Loucy (cell line): ENCODE results near the gene FPGS.

Experiments
- H2AFZ ChIP-seq: fragments of 200-600 bp; sonication (generic); 2 replicates; pipeline ENCODE4 v1.6.0; 2016; ENCODE audit warnings: antibody characterized with exemption, mild to moderate bottlenecking, low read length, moderate library complexity
- H3F3A ChIP-seq: fragments of 200-600 bp; 2 replicates; pipeline ENCODE4 v1.6.0; 2016; ENCODE audit warnings: antibody characterized with exemption, low read depth, mild to moderate bottlenecking
- H3K27me3 ChIP-seq: fragments of 200-600 bp; sonication (generic); 2 replicates; pipeline ENCODE4 v1.6.1; 2014; ENCODE audit warnings: low read length, mild to moderate bottlenecking; ENCODE audit not compliant: insufficient read depth, poor library complexity, severe bottlenecking
- H3K36me3 ChIP-seq: fragments of 200-600 bp; sonication (generic); 2 replicates; pipeline ENCODE4 v1.6.1; 2016; ENCODE audit warnings: low read length; ENCODE audit not compliant: insufficient read depth
- H3K4me1 ChIP-seq: fragments of 200-600 bp; sonication (generic); 2 replicates; pipeline ENCODE4 v1.5.1; 2014; ENCODE audit warnings: low read length, mild to moderate bottlenecking; ENCODE audit not compliant: insufficient read depth, poor library complexity, severe bottlenecking
- H3K4me2 ChIP-seq: fragments of 200-600 bp; sonication (generic); 2 replicates; pipeline ENCODE4 v1.6.0; 2014; ENCODE audit warnings: antibody characterized with exemption, low read length, low read depth, mild to moderate bottlenecking; ENCODE audit not compliant: poor library complexity, severe bottlenecking
- H3K4me3 ChIP-seq: fragments of 200-600 bp; sonication (generic); 2 replicates; pipeline ENCODE4 v1.5.1; 2014; ENCODE audit warnings: low read length, mild to moderate bottlenecking, mixed read lengths; ENCODE audit not compliant: poor library complexity, severe bottlenecking
- H3K79me2 ChIP-seq: fragments of 200-600 bp; sonication (generic); 2 replicates; pipeline ENCODE4 v1.6.1; 2014; ENCODE audit warnings: low read length; ENCODE audit not compliant: insufficient read depth
- H3K9ac ChIP-seq: fragments of 200-600 bp; sonication (generic); 2 replicates; pipeline ENCODE4 v1.6.0; 2014; ENCODE audit warnings: mild to moderate bottlenecking, low read depth, low read length, moderate library complexity; ENCODE audit not compliant: poor library complexity, severe bottlenecking
- H3K9me2 ChIP-seq: fragments of 200-600 bp; sonication (generic); replicated peaks from 2 replicates; pipeline ENCODE4 v1.6.1; 2016; ENCODE audit warnings: low read depth, low read length, mixed read lengths
- H3K9me3 ChIP-seq: fragments of 200-600 bp; sonication (generic); 2 replicates; pipeline ENCODE4 v1.6.1; 2014; ENCODE audit warnings: mild to moderate bottlenecking, antibody characterized with exemption, low read length, low read depth; ENCODE audit not compliant: insufficient read depth
- H4K20me1 ChIP-seq: fragments of 200-600 bp; sonication (generic); 2 replicates; pipeline ENCODE4 v1.6.0; 2014; ENCODE audit warnings: antibody characterized with exemption, low read length, mild to moderate bottlenecking; ENCODE audit not compliant: insufficient read depth, poor library complexity, severe bottlenecking
- EZH2phosphoT487 ChIP-seq: fragments of 200-600 bp; IDR thresholded peaks from 2 replicates; pipeline ENCODE4 v1.6.1; 2018; ENCODE audit warnings: antibody characterized with exemption, mild to moderate bottlenecking, moderate library complexity, borderline replicate concordance
- TF ChIP-seq, protein P1 (sequence below): fragments of 200-600 bp; sonication (generic); conservative IDR thresholded peaks from 2 replicates; pipeline ENCODE4 v1.5.1; 2014; ENCODE audit warnings: mild to moderate bottlenecking, antibody characterized with exemption, low read length

The FPGS gene

GRCh38 chr9:127793093-127793708 is 9.5 kb upstream of the FPGS start:
- Histone ChIP-seq H3K4me3 (no peak overlapping the region), H3K27me3 (no peaks in the 10 kb centered on the region), H2AFZ (no peak overlapping the region), H4K20me1 (peaks cover 35% of the 10 kb centered on the region), H3K9ac (no peak overlapping the region), H3K9me2 (no peaks in the 10 kb centered on the region), H3K4me2 (peak overlapping the region; percentile 26), H3F3A (peaks cover 13% of the 10 kb centered on the region), H3K9me3 (no peaks in the 10 kb centered on the region), H3K79me2 (peaks cover 66% of the 10 kb centered on the region), H3K36me3 (peaks cover 43% of the 10 kb centered on the region), H3K4me1 (peaks cover 61% of the 10 kb centered on the region)
- TF ChIP-seq, protein P1, sequence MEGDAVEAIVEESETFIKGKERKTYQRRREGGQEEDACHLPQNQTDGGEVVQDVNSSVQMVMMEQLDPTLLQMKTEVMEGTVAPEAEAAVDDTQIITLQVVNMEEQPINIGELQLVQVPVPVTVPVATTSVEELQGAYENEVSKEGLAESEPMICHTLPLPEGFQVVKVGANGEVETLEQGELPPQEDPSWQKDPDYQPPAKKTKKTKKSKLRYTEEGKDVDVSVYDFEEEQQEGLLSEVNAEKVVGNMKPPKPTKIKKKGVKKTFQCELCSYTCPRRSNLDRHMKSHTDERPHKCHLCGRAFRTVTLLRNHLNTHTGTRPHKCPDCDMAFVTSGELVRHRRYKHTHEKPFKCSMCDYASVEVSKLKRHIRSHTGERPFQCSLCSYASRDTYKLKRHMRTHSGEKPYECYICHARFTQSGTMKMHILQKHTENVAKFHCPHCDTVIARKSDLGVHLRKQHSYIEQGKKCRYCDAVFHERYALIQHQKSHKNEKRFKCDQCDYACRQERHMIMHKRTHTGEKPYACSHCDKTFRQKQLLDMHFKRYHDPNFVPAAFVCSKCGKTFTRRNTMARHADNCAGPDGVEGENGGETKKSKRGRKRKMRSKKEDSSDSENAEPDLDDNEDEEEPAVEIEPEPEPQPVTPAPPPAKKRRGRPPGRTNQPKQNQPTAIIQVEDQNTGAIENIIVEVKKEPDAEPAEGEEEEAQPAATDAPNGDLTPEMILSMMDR: no peak
- no peak for TF ChIP-seq EZH2phosphoT487

DNA sequence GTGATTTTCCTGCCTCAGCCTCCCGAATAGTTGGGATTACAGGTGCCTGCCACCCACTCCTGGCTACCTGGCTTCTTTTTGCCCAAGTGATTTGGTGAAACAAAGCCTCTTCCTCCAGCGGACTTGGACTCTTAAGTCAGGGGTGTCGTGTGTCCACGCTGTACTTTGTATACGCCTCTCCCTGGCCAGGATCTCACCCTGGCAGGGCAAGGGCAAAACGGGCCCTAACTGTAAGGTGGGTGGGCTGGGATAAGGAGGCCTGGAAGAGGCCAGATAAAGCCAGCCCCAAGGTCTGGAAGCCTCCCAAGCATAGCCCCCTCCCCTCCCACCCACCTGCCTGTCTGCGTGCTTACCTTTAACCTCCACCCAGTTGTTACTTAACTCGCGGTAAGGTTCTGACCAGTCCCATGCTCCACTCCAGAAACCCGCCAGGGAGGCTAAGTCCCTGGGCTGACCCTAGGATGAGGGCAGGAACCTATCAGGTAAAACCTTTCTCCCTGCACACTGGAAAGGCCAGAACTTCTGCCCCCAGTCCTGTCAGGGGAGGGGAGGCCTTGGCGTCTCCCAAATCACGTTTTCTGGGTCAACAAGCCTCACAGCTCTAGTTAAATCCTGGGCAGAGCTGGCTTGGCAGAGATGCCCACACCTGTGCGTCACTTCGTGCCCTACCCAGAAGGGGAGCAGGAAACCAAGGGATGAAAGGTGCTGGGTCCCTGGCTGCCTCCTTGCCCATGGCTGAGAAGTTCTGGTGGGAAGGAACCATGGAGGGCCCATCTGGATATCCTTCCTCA is 8.5 kb upstream of the FPGS start:
- Histone ChIP-seq H4K20me1 (peaks cover 25% of the 10 kb centered on the region), H3K36me3 (peaks cover 34% of the 10 kb centered on the region), H3K27me3 (no peaks in the 10 kb centered on the region), H3K9ac (no peak overlapping the region), H3K79me2 (peaks cover 56% of the 10 kb centered on the region), H3K4me2 (no peak overlapping the region), H3K9me2 (no peaks in the 10 kb centered on the region), H3K4me1 (peaks cover 62% of the 10 kb centered on the region), H2AFZ (no peak overlapping the region), H3F3A (peaks cover 13% of the 10 kb centered on the region), H3K4me3 (no peak overlapping the region), H3K9me3 (no peaks in the 10 kb centered on the region)
- TF ChIP-seq, protein P1: no peak
- no peak for TF ChIP-seq EZH2phosphoT487

DNA sequence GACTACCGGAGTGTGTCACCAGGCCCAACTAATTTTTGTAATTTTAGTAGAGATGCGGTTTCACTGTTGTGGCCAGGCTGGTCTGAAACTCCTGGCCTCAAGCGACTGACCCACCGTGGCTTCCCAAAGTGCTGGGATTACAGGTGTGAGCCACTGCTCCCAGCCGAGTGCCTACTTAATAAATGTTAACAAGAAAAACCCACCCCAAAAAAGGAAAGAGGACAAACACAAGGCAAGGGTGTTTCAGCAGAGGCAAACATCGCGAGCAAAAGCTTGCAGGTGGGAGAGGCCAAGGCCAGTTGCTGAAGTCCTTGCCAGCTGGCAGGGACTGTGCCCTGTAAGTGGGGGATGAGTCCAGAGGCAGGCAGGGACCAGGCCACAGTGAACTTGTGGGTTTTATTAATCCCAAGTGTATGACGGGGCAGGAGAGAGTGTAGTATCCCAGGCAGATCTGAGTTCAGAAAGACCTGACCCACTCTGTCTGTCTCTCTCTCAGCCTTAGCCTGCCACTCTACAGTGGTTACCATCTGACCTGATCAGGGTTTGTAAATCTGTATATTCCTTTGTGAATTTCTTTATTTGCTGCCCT is 6.4 kb upstream of the FPGS start:
- no peak for TF ChIP-seq EZH2phosphoT487
- TF ChIP-seq, protein P1: no peak
- Histone ChIP-seq H3K4me3 (peak overlapping the region; percentile 65), H3K9ac (peak overlapping the region; percentile 75)

More for the DNA sequence above, 6.4 kb upstream of the FPGS start:
- Histone ChIP-seq H3K9me2 (no peaks in the 10 kb centered on the region), H3K4me2 (peak overlapping the region; percentile 89), H3K27me3 (no peaks in the 10 kb centered on the region), H4K20me1 (peaks cover 6% of the 10 kb centered on the region), H3K79me2 (peaks cover 34% of the 10 kb centered on the region; the same call in 1 of the 2 replicates), H2AFZ (no peak overlapping the region), H3K36me3 (peaks cover 12% of the 10 kb centered on the region; the same call in 1 of the 2 replicates), H3F3A (peaks cover 13% of the 10 kb centered on the region), H3K9me3 (no peaks in the 10 kb centered on the region), H3K4me1 (peaks cover 66% of the 10 kb centered on the region)
